GM23338 (cell line): ENCODE data around the gene TMEM175. TPM values are rescaled to one million over a fixed set of nuclear protein-coding genes. Genes with fewer than 3 reads are reported as not detected.

Source experiments
- ATAC-seq: fragments of 200-7000 bp; cut with Tn5 transposase; 3 replicates; pipeline ENCODE4 v1.9.1; 2020
- DNase-seq: peaks from one replicate; pipeline ENCODE4 v3.0.0-alpha.2; 2015; ENCODE audit warnings: low spot score
- H2AFZ ChIP-seq: fragments of 200-600 bp; sonication (generic); 2 replicates; pipeline ENCODE4 v1.8.0; 2016; ENCODE audit warnings: antibody characterized with exemption, mild to moderate bottlenecking, moderate library complexity
- H3F3A ChIP-seq: fragments of 200-600 bp; sonication (generic); replicated peaks from 2 replicates; pipeline ENCODE4 v1.8.0; 2017; ENCODE audit warnings: antibody characterized with exemption, mixed run types, low read depth
- H3K27ac ChIP-seq: fragments of 200-600 bp; sonication (generic); 2 replicates; pipeline ENCODE4 v1.6.1; 2016; ENCODE audit warnings: low read depth
- H3K27me3 ChIP-seq: fragments of 200-600 bp; sonication (generic); 2 replicates; pipeline ENCODE4 v1.8.0; 2016; ENCODE audit warnings: mild to moderate bottlenecking, mixed run types, moderate library complexity; ENCODE audit not compliant: insufficient read depth
- H3K36me3 ChIP-seq: fragments of 200-600 bp; sonication (generic); 2 replicates; pipeline ENCODE4 v1.8.0; 2016; ENCODE audit warnings: mild to moderate bottlenecking; ENCODE audit not compliant: insufficient read depth
- H3K4me1 ChIP-seq: fragments of 200-600 bp; sonication (generic); 2 replicates; pipeline ENCODE4 v1.8.0; 2016; ENCODE audit warnings: mild to moderate bottlenecking, moderate library complexity; ENCODE audit not compliant: insufficient read depth
- H3K4me2 ChIP-seq: fragments of 200-600 bp; sonication (generic); 2 replicates; pipeline ENCODE4 v1.7.1; 2017; ENCODE audit warnings: mixed run types
- H3K4me3 ChIP-seq: fragments of 200-600 bp; sonication (generic); 2 replicates; pipeline ENCODE4 v1.6.1; 2016; ENCODE audit warnings: mixed run types
- H3K79me2 ChIP-seq: fragments of 200-600 bp; sonication (generic); replicated peaks from 2 replicates; pipeline ENCODE4 v1.8.0; 2017; ENCODE audit warnings: mild to moderate bottlenecking; ENCODE audit not compliant: insufficient read depth
- H3K9me2 ChIP-seq: fragments of 200-600 bp; sonication (generic); 2 replicates; pipeline ENCODE4 v1.8.0; 2017; ENCODE audit not compliant: insufficient read depth
- H4K20me1 ChIP-seq: fragments of 200-600 bp; sonication (generic); replicated peaks from 2 replicates; pipeline ENCODE4 v1.8.0; 2017; ENCODE audit warnings: mild to moderate bottlenecking; ENCODE audit not compliant: insufficient read depth
- H3K27ac Mint-ChIP-seq: 2 replicates; pipeline ENCODE4 v1.8.0; 2020; ENCODE audit warnings: inconsistent platforms, mild to moderate bottlenecking, moderate library complexity, mixed read lengths
- H3K27me3 Mint-ChIP-seq: 3 replicates; pipeline ENCODE4 v1.8.0; 2022; ENCODE audit warnings: low read depth, mild to moderate bottlenecking, moderate library complexity, mixed read lengths, inconsistent platforms; ENCODE audit not compliant: insufficient read depth, poor library complexity
- H3K36me3 Mint-ChIP-seq: 3 replicates; pipeline ENCODE4 v1.8.0; 2021; ENCODE audit warnings: low read depth, mild to moderate bottlenecking, inconsistent platforms, moderate library complexity, mixed read lengths
- H3K4me1 Mint-ChIP-seq: 3 replicates; pipeline ENCODE4 v1.8.0; 2020; ENCODE audit warnings: mild to moderate bottlenecking, inconsistent platforms, mixed read lengths
- H3K4me3 Mint-ChIP-seq: 3 replicates; pipeline ENCODE4 v1.8.0; 2021; ENCODE audit warnings: moderate library complexity, mild to moderate bottlenecking, inconsistent platforms, mixed read lengths
- H3K9me3 Mint-ChIP-seq: 3 replicates; pipeline ENCODE4 v1.8.0; 2020; ENCODE audit warnings: moderate library complexity, mild to moderate bottlenecking, inconsistent platforms, mixed read lengths
- CREB1 ChIP-seq: fragments of 250-450 bp; sonication (Bioruptor Pico); IDR thresholded peaks from 2 replicates; pipeline ENCODE4 v1.5.0; 2020; ENCODE audit warnings: low read depth, mild to moderate bottlenecking, moderate library complexity
- EZH2 ChIP-seq: fragments of 200-600 bp; sonication (generic); IDR thresholded peaks from one replicate; pipeline ENCODE4 v1.8.0; 2017; ENCODE audit warnings: antibody characterized with exemption, mild to moderate bottlenecking, low read depth; ENCODE audit not compliant: unreplicated experiment
- EZH2phosphoT487 ChIP-seq: fragments of 200-600 bp; sonication (generic); IDR thresholded peaks from one replicate; pipeline ENCODE4 v1.8.1; 2018; ENCODE audit warnings: antibody characterized with exemption; ENCODE audit not compliant: unreplicated experiment
- JUNB ChIP-seq: IDR thresholded peaks from one replicate; pipeline ENCODE4 v1.6.1; 2016; ENCODE audit warnings: antibody characterized with exemption; ENCODE audit not compliant: unreplicated experiment
- NANOG ChIP-seq: IDR thresholded peaks from 2 replicates; pipeline ENCODE4 v1.6.1; 2016; ENCODE audit warnings: antibody characterized with exemption, borderline replicate concordance
- POLR2AphosphoS5 ChIP-seq: IDR thresholded peaks from 2 replicates; pipeline ENCODE4 v1.6.1; 2016; ENCODE audit warnings: antibody characterized with exemption, low read depth
- STAT1 ChIP-seq: IDR thresholded peaks from one replicate; pipeline ENCODE4 v1.6.1; 2016; ENCODE audit warnings: antibody characterized with exemption; ENCODE audit not compliant: unreplicated experiment
- ZNF114 ChIP-seq: fragments of 250-450 bp; sonication (Bioruptor Pico); IDR thresholded peaks from 2 replicates; pipeline ENCODE4 v1.5.0; 2020; ENCODE audit warnings: mild to moderate bottlenecking, moderate library complexity
- ZNF331 ChIP-seq: fragments of 250-450 bp; sonication (Bioruptor Pico); IDR thresholded peaks from 2 replicates; pipeline ENCODE4 v1.5.0; 2020; ENCODE audit warnings: low read depth, mild to moderate bottlenecking, moderate library complexity
- polyA plus RNA-seq: library from polyadenylated mRNA; unstranded; fragments of >200 nt; fragmentation: Nextera tagmentation; extraction: Ambion mirVana; gene quantifications from 2 replicates; pipeline ENCODE4 v1.2.1, GENCODE V29; 2016
- total RNA-seq: library from RNA; depleted of rRNA; stranded (reverse); fragments of >200 nt; shearing (Covaris generic); gene quantifications from 2 replicates; pipeline ENCODE4 v1.2.3, GENCODE V29; 2014
- TF ChIP-seq, protein P1 (sequence below): fragments of 250-450 bp; sonication (Bioruptor Pico); IDR thresholded peaks from 2 replicates; pipeline ENCODE4 v1.5.0; 2020; ENCODE audit warnings: mild to moderate bottlenecking, moderate library complexity
- TF ChIP-seq, protein P2 (sequence below): IDR thresholded peaks from one replicate; pipeline ENCODE4 v1.6.1; 2018; ENCODE audit warnings: antibody characterized with exemption; ENCODE audit not compliant: unreplicated experiment
- TF ChIP-seq, protein P3 (sequence below), 2 experiments: fragments of 200-600 bp in 1 of 2; sonication (generic) in 1 of 2; conservative IDR thresholded peaks; 2 replicates each; pipeline versions ENCODE4 v1.5.1 to v1.6.1; 2016 to 2017; ENCODE audit warnings: antibody characterized with exemption in 2 of 2, low read depth in 2 of 2, mild to moderate bottlenecking in 2 of 2, moderate library complexity in 1 of 2
- TF ChIP-seq, protein P4 (sequence below): IDR thresholded peaks from 2 replicates; pipeline ENCODE4 v1.6.1; 2016; ENCODE audit warnings: antibody characterized with exemption

Gene TMEM175
- total and polyA plus RNA-seq, 2 experiments from 2014 or later, result 8.0 to 11.4 TPM

DNA sequence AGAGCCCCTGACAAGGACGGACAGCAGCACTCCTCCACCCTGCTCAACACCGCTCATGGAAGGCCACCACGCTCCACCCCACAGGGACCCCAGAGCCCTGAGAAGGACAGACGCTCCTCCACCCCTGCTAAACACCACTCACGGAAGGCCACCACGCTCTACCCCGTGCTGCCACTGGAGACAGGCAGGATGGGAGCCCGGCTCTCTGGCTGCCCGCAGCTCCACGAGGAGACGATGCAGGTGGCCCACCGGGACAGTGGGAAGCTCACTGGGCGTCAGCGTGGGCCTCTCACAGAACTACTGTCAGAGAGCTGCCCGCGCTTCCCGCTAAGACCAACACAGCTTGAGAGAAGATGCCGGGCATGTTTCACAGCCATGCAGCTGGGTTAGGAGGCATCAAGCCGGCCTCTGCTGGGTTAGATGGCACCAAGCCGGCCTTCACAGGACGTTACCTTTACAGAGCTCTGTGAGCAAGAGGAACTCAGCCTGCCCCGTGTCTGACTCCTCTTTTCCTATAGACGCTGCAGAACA is 21.0 kb upstream of the TMEM175 start:
- Histone ChIP-seq H3K79me2 (peaks cover 25% of the 10 kb centered on the region), H2AFZ (no peak overlapping the region), H4K20me1 (peaks cover 9% of the 10 kb centered on the region; the same call in 1 of the 2 replicates), H3K4me1 (no peaks in the 10 kb centered on the region), H3F3A (0 out of 2 replicates have a peak, but pooled peaks cover 3% of the 10 kb centered on the region), H3K36me3 (no peaks in the 10 kb centered on the region), H3K27me3 (no peaks in the 10 kb centered on the region), H3K27ac (no peak overlapping the region), H3K4me2 (no peak overlapping the region), H3K4me3 (no peak overlapping the region), H3K9me2 (no peaks in the 10 kb centered on the region)
- no peak for ATAC-seq
- TF ChIP-seq ZNF331 (CRISPR knock-in tag), result no peak
- no peak for TF ChIP-seq POLR2AphosphoS5
- TF ChIP-seq, protein P1, sequence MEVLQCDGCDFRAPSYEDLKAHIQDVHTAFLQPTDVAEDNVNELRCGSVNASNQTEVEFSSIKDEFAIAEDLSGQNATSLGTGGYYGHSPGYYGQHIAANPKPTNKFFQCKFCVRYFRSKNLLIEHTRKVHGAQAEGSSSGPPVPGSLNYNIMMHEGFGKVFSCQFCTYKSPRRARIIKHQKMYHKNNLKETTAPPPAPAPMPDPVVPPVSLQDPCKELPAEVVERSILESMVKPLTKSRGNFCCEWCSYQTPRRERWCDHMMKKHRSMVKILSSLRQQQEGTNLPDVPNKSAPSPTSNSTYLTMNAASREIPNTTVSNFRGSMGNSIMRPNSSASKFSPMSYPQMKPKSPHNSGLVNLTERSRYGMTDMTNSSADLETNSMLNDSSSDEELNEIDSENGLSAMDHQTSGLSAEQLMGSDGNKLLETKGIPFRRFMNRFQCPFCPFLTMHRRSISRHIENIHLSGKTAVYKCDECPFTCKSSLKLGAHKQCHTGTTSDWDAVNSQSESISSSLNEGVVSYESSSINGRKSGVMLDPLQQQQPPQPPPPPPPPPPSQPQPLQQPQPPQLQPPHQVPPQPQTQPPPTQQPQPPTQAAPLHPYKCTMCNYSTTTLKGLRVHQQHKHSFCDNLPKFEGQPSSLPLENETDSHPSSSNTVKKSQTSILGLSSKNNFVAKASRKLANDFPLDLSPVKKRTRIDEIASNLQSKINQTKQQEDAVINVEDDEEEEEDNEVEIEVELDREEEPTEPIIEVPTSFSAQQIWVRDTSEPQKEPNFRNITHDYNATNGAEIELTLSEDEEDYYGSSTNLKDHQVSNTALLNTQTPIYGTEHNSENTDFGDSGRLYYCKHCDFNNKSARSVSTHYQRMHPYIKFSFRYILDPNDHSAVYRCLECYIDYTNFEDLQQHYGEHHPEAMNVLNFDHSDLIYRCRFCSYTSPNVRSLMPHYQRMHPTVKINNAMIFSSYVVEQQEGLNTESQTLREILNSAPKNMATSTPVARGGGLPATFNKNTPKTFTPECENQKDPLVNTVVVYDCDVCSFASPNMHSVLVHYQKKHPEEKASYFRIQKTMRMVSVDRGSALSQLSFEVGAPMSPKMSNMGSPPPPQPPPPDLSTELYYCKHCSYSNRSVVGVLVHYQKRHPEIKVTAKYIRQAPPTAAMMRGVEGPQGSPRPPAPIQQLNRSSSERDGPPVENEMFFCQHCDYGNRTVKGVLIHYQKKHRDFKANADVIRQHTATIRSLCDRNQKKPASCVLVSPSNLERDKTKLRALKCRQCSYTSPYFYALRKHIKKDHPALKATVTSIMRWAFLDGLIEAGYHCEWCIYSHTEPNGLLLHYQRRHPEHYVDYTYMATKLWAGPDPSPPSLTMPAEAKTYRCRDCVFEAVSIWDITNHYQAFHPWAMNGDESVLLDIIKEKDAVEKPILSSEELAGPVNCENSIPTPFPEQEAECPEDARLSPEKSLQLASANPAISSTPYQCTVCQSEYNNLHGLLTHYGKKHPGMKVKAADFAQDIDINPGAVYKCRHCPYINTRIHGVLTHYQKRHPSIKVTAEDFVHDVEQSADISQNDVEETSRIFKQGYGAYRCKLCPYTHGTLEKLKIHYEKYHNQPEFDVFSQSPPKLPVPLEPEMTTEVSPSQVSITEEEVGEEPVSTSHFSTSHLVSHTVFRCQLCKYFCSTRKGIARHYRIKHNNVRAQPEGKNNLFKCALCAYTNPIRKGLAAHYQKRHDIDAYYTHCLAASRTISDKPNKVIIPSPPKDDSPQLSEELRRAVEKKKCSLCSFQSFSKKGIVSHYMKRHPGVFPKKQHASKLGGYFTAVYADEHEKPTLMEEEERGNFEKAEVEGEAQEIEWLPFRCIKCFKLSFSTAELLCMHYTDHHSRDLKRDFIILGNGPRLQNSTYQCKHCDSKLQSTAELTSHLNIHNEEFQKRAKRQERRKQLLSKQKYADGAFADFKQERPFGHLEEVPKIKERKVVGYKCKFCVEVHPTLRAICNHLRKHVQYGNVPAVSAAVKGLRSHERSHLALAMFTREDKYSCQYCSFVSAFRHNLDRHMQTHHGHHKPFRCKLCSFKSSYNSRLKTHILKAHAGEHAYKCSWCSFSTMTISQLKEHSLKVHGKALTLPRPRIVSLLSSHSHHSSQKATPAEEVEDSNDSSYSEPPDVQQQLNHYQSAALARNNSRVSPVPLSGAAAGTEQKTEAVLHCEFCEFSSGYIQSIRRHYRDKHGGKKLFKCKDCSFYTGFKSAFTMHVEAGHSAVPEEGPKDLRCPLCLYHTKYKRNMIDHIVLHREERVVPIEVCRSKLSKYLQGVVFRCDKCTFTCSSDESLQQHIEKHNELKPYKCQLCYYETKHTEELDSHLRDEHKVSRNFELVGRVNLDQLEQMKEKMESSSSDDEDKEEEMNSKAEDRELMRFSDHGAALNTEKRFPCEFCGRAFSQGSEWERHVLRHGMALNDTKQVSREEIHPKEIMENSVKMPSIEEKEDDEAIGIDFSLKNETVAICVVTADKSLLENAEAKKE (CRISPR knock-in tag), result no peak
- TF ChIP-seq, protein P2, sequence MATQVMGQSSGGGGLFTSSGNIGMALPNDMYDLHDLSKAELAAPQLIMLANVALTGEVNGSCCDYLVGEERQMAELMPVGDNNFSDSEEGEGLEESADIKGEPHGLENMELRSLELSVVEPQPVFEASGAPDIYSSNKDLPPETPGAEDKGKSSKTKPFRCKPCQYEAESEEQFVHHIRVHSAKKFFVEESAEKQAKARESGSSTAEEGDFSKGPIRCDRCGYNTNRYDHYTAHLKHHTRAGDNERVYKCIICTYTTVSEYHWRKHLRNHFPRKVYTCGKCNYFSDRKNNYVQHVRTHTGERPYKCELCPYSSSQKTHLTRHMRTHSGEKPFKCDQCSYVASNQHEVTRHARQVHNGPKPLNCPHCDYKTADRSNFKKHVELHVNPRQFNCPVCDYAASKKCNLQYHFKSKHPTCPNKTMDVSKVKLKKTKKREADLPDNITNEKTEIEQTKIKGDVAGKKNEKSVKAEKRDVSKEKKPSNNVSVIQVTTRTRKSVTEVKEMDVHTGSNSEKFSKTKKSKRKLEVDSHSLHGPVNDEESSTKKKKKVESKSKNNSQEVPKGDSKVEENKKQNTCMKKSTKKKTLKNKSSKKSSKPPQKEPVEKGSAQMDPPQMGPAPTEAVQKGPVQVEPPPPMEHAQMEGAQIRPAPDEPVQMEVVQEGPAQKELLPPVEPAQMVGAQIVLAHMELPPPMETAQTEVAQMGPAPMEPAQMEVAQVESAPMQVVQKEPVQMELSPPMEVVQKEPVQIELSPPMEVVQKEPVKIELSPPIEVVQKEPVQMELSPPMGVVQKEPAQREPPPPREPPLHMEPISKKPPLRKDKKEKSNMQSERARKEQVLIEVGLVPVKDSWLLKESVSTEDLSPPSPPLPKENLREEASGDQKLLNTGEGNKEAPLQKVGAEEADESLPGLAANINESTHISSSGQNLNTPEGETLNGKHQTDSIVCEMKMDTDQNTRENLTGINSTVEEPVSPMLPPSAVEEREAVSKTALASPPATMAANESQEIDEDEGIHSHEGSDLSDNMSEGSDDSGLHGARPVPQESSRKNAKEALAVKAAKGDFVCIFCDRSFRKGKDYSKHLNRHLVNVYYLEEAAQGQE, result no peak
- TF ChIP-seq EZH2, result no peak
- no peak for TF ChIP-seq STAT1
- no peak for TF ChIP-seq NANOG
- no peak for TF ChIP-seq ZNF114 (CRISPR knock-in tag)
- no peak for TF ChIP-seq EZH2phosphoT487
- TF ChIP-seq, protein P3, sequence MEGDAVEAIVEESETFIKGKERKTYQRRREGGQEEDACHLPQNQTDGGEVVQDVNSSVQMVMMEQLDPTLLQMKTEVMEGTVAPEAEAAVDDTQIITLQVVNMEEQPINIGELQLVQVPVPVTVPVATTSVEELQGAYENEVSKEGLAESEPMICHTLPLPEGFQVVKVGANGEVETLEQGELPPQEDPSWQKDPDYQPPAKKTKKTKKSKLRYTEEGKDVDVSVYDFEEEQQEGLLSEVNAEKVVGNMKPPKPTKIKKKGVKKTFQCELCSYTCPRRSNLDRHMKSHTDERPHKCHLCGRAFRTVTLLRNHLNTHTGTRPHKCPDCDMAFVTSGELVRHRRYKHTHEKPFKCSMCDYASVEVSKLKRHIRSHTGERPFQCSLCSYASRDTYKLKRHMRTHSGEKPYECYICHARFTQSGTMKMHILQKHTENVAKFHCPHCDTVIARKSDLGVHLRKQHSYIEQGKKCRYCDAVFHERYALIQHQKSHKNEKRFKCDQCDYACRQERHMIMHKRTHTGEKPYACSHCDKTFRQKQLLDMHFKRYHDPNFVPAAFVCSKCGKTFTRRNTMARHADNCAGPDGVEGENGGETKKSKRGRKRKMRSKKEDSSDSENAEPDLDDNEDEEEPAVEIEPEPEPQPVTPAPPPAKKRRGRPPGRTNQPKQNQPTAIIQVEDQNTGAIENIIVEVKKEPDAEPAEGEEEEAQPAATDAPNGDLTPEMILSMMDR (conservative IDR thresholded peaks at IDR 0.05; ENCODE audit: low read depth in 2 of 2), result no peak
- TF ChIP-seq CREB1 (CRISPR knock-in tag), result no peak
- TF ChIP-seq JUNB, result no peak
- TF ChIP-seq, protein P4, sequence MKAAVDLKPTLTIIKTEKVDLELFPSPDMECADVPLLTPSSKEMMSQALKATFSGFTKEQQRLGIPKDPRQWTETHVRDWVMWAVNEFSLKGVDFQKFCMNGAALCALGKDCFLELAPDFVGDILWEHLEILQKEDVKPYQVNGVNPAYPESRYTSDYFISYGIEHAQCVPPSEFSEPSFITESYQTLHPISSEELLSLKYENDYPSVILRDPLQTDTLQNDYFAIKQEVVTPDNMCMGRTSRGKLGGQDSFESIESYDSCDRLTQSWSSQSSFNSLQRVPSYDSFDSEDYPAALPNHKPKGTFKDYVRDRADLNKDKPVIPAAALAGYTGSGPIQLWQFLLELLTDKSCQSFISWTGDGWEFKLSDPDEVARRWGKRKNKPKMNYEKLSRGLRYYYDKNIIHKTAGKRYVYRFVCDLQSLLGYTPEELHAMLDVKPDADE, result no peak
- Mint-ChIP-seq H3K27ac (no peak overlapping the region), H3K9me3 (no peaks in the 10 kb centered on the region; the same call in 2 of the 3 replicates), H3K36me3 (peaks cover 13% of the 10 kb centered on the region), H3K4me3 (no peak overlapping the region), H3K4me1 (peaks cover 9% of the 10 kb centered on the region), H3K27me3 (peaks cover 18% of the 10 kb centered on the region)
- DNase-seq, result no peak
